Body of pancreas (tissue), 4 donors: ENCODE data around the gene RIMS1.

ENCODE experiments used
- POLR2A ChIP-seq, 3 donors: fragments of 450-650 bp; IDR thresholded peaks; one replicate each; pipeline ENCODE4 v1.6.1; 2016; ENCODE audit warnings: antibody characterized with exemption in 3 of 3, mild to moderate bottlenecking in 2 of 3
- TF ChIP-seq, protein P1 (sequence below), 7 experiments: fragments of 450-650 bp in 4 of 7; fragments of 200-600 bp in 3 of 7; sonication (generic) in 3 of 7; IDR thresholded peaks; one replicate each; pipeline ENCODE4 v1.5.1; 2016 to 2019; ENCODE audit warnings: antibody characterized with exemption in 7 of 7

DNA sequence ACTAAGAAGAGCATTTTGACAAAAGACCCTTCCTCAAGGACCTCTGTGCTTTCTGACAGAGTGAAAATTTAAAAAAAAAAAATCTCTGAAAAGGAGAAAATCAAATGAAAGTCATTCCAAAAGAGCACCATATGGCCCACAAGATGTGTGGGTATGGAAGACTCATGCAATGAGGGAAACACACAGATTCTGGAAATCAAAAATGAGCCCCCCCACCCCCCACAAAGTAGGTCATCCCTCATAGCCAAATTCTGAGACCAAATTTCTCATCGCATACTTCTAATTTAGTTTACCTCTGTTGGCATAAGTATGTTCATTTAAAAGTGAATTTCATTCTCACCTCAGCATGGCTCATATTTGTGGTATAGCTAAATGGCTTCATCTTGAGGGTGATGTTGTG, 554.3 kb downstream of the RIMS1 start:
- TF ChIP-seq, protein P1, sequence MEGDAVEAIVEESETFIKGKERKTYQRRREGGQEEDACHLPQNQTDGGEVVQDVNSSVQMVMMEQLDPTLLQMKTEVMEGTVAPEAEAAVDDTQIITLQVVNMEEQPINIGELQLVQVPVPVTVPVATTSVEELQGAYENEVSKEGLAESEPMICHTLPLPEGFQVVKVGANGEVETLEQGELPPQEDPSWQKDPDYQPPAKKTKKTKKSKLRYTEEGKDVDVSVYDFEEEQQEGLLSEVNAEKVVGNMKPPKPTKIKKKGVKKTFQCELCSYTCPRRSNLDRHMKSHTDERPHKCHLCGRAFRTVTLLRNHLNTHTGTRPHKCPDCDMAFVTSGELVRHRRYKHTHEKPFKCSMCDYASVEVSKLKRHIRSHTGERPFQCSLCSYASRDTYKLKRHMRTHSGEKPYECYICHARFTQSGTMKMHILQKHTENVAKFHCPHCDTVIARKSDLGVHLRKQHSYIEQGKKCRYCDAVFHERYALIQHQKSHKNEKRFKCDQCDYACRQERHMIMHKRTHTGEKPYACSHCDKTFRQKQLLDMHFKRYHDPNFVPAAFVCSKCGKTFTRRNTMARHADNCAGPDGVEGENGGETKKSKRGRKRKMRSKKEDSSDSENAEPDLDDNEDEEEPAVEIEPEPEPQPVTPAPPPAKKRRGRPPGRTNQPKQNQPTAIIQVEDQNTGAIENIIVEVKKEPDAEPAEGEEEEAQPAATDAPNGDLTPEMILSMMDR (IDR thresholded peaks at IDR 0.05) = no peak
- no peak for TF ChIP-seq POLR2A (IDR thresholded peaks at IDR 0.05)
